OCI-LY3 (cell line): ENCODE data around the gene RALY.

Source experiments
- H2AFZ ChIP-seq: fragments of 200-600, 300-600 bp; shearing (Covaris generic); 2 replicates; pipeline ENCODE4 v1.6.0; 2014; ENCODE audit warnings: antibody characterized with exemption, low read depth, low read length
- H3K27ac ChIP-seq: fragments of 200-600, 300-600 bp; sonication (generic); 2 replicates; pipeline ENCODE4 v1.5.1; 2014; ENCODE audit warnings: mild to moderate bottlenecking, low read length, moderate library complexity, mixed read lengths
- H3K27me3 ChIP-seq: fragments of 200-600, 300-600 bp; sonication (generic); 2 replicates; pipeline ENCODE4 v1.6.1; 2014; ENCODE audit warnings: low read depth, low read length, mixed read lengths
- H3K36me3 ChIP-seq: fragments of 200-600, 300-600 bp; sonication (generic); replicated peaks from 2 replicates; pipeline ENCODE3; 2014; ENCODE audit warnings: low read depth, low read length, mixed read lengths
- H3K4me1 ChIP-seq: fragments of 300-600, 200-600 bp; sonication (generic); 2 replicates; pipeline ENCODE4 v1.6.1; 2014; ENCODE audit warnings: low read length, mixed read lengths
- H3K4me2 ChIP-seq: fragments of 200-600, 300-600 bp; sonication (generic); 2 replicates; pipeline ENCODE4 v1.6.1; 2014; ENCODE audit warnings: low read length, mixed read lengths
- H3K4me3 ChIP-seq: fragments of 300-600, 200-600 bp; sonication (generic); 2 replicates; pipeline ENCODE4 v1.5.1; 2014; ENCODE audit warnings: antibody characterized with exemption, mild to moderate bottlenecking, low read length, moderate library complexity
- H3K79me2 ChIP-seq: fragments of 300-600, 200-600 bp; shearing (Covaris generic); 2 replicates; pipeline ENCODE4 v1.6.1; 2014; ENCODE audit warnings: mild to moderate bottlenecking, low read length, mixed read lengths
- H3K9ac ChIP-seq: fragments of 300-600, 200-600 bp; shearing (Covaris generic); 2 replicates; pipeline ENCODE4 v1.6.0; 2014; ENCODE audit warnings: mild to moderate bottlenecking, low read length, moderate library complexity
- H3K9me3 ChIP-seq: fragments of 200-600, 300-600 bp; shearing (Covaris generic); 2 replicates; pipeline ENCODE4 v1.6.1; 2014; ENCODE audit warnings: low read length, mixed read lengths; ENCODE audit not compliant: insufficient read depth
- H4K20me1 ChIP-seq: fragments of 200-600, 300-600 bp; sonication (generic); 2 replicates; pipeline ENCODE4 v1.6.1; 2016; ENCODE audit warnings: low read length, mixed read lengths; ENCODE audit not compliant: insufficient read depth
- CTCF ChIP-seq: fragments of 200-600, 300-600 bp; sonication (generic); IDR thresholded peaks from 2 replicates; pipeline ENCODE4 v1.5.1; 2014; ENCODE audit warnings: antibody characterized with exemption, low read length, low read depth
- EZH2phosphoT487 ChIP-seq: fragments of 200-600 bp; shearing (Covaris generic); IDR thresholded peaks from 2 replicates; pipeline ENCODE4 v1.6.1; 2018; ENCODE audit warnings: antibody characterized with exemption, mixed run types, low read depth

The RALY gene

GRCh38 chr20:33964441-33964840 lies 29.3 kb upstream of the RALY start:
- H3K4me1 ChIP-seq, result no peaks in the 10 kb centered on the region
- no peaks in the 10 kb centered on the region for H3K9me3 ChIP-seq
- no peak overlapping the region for H3K27ac ChIP-seq
- H3K79me2 ChIP-seq, result no peaks in the 10 kb centered on the region
- H3K27me3 ChIP-seq, result no peaks in the 10 kb centered on the region
- no peak overlapping the region for H3K4me3 ChIP-seq
- no peaks in the 10 kb centered on the region for H4K20me1 ChIP-seq
- H3K9ac ChIP-seq, result no peak overlapping the region
- TF ChIP-seq EZH2phosphoT487, result no peak
- TF ChIP-seq CTCF, result no peak
- no peak overlapping the region for H3K4me2 ChIP-seq
- H2AFZ ChIP-seq, result no peak overlapping the region
- no peaks in the 10 kb centered on the region for H3K36me3 ChIP-seq

GRCh38 chr20:33967126-33967525 lies 26.6 kb upstream of the RALY start:
- H2AFZ ChIP-seq, result no peak overlapping the region
- no peak overlapping the region for H3K9ac ChIP-seq

GRCh38 chr20:33969563-33969962 lies 24.1 kb upstream of the RALY start:
- no peak for TF ChIP-seq EZH2phosphoT487
- no peak for TF ChIP-seq CTCF

More at GRCh38 chr20:33967126-33967525, 26.6 kb upstream of the RALY start:
- Histone ChIP-seq H3K27ac (no peak overlapping the region), H3K4me3 (no peak overlapping the region), H3K79me2 (no peaks in the 10 kb centered on the region), H3K27me3 (no peaks in the 10 kb centered on the region), H4K20me1 (no peaks in the 10 kb centered on the region), H3K9me3 (no peaks in the 10 kb centered on the region), H3K36me3 (no peaks in the 10 kb centered on the region), H3K4me1 (no peaks in the 10 kb centered on the region), H3K4me2 (no peak overlapping the region)
- TF ChIP-seq CTCF, result no peak
- no peak for TF ChIP-seq EZH2phosphoT487

GRCh38 chr20:33970229-33970628 lies 23.5 kb upstream of the RALY start:
- TF ChIP-seq EZH2phosphoT487 (no peak), CTCF (no peak)
- H3K9ac ChIP-seq, result no peak overlapping the region
- no peak overlapping the region for H2AFZ ChIP-seq
- H3K27ac ChIP-seq, result no peak overlapping the region
- H3K4me1 ChIP-seq, result no peaks in the 10 kb centered on the region
- H3K27me3 ChIP-seq, result no peaks in the 10 kb centered on the region
- H4K20me1 ChIP-seq, result no peaks in the 10 kb centered on the region
- no peak overlapping the region for H3K4me3 ChIP-seq
- H3K9me3 ChIP-seq, result no peaks in the 10 kb centered on the region
- no peaks in the 10 kb centered on the region for H3K79me2 ChIP-seq
- H3K4me2 ChIP-seq, result no peak overlapping the region
- no peaks in the 10 kb centered on the region for H3K36me3 ChIP-seq

More at GRCh38 chr20:33969563-33969962, 24.1 kb upstream of the RALY start:
- no peak overlapping the region for H3K4me2 ChIP-seq
- no peaks in the 10 kb centered on the region for H3K27me3 ChIP-seq
- no peaks in the 10 kb centered on the region for H3K9me3 ChIP-seq
- H3K4me1 ChIP-seq, result no peaks in the 10 kb centered on the region
- no peaks in the 10 kb centered on the region for H3K79me2 ChIP-seq
- H3K4me3 ChIP-seq, result no peak overlapping the region
- no peak overlapping the region for H2AFZ ChIP-seq
- no peak overlapping the region for H3K9ac ChIP-seq
- no peaks in the 10 kb centered on the region for H4K20me1 ChIP-seq
- H3K36me3 ChIP-seq, result no peaks in the 10 kb centered on the region
- no peak overlapping the region for H3K27ac ChIP-seq
